Endothelial cell of umbilical vein (primary cell): Measurements from ENCODE around the gene DIAPH2. TPM values are rescaled to one million over a fixed set of nuclear protein-coding genes. Genes with fewer than 3 reads are reported as not detected.

ENCODE experiments used
- BruUV-seq: library from RNA; stranded (reverse); fragments of 400-500 nt; replicated peaks from 2 replicates; lab custom pipeline; 2021; lab: Mats Ljungman, UMichigan
- CTCF ChIA-PET: fragments of 300-600, 350-600 bp; sonication (Branson Sonifier 250); formaldehyde crosslinking; loops from one replicate; lab custom pipeline; 2021; ENCODE audit warnings: antibody characterized with exemption, inconsistent platforms; lab: Charles Lee
- POLR2A ChIA-PET: fragments of 300-600, 350-600 bp; sonication (Branson Sonifier 250); formaldehyde crosslinking; loops from one replicate; lab custom pipeline; 2021; ENCODE audit warnings: antibody characterized with exemption, inconsistent platforms; lab: Charles Lee
- DNase-seq: peaks from one replicate; pipeline ENCODE4 v3.0.0-alpha.2; 2011; ENCODE audit warnings: low read depth, low spot score
- FAIRE-seq: peaks from 2 replicates; lab custom pipeline; 2011; peaks lifted over from hg19 to GRCh38; lab: Jason Lieb, UNC
- H2AFZ ChIP-seq: 2 replicates; pipeline ENCODE4 v1.6.0; 2012; ENCODE audit warnings: low read depth, low read length, control low read depth, inconsistent platforms
- H3K27ac ChIP-seq: 2 replicates; pipeline ENCODE4 v1.5.1; 2011; ENCODE audit warnings: low read depth, mild to moderate bottlenecking, control low read depth, low read length, moderate library complexity; ENCODE audit not compliant: insufficient read depth
- H3K27me3 ChIP-seq, 2 experiments: 2 replicates each; pipeline versions ENCODE4 v1.6.0 to v1.6.1; 2011; ENCODE audit warnings: low read length in 2 of 2, mixed read lengths in 1 of 2; ENCODE audit not compliant: control insufficient read depth in 2 of 2, insufficient read depth in 2 of 2
- H3K36me3 ChIP-seq, 2 experiments: 2 replicates in 1 of 2; 3 replicates in 1 of 2; pipeline ENCODE4 v1.5.1; 2011; ENCODE audit warnings: low read length in 2 of 2, mild to moderate bottlenecking in 1 of 2, moderate library complexity in 1 of 2; ENCODE audit not compliant: control insufficient read depth in 2 of 2, insufficient read depth in 2 of 2; ENCODE audit errors: extremely low read depth in 1 of 2
- H3K4me1 ChIP-seq: 3 replicates; pipeline ENCODE4 v1.5.1; 2011; ENCODE audit warnings: mild to moderate bottlenecking, low read length; ENCODE audit not compliant: control insufficient read depth, insufficient read depth; ENCODE audit errors: extremely low read depth
- H3K4me2 ChIP-seq: 2 replicates; pipeline ENCODE4 v1.6.1; 2011; ENCODE audit warnings: low read length, control low read depth, mixed read lengths; ENCODE audit not compliant: insufficient read depth
- H3K4me3 ChIP-seq, 3 experiments: fragments of 200-600 bp in 1 of 3; sonication (generic), shearing (Covaris generic) in 1 of 3; replicated peaks in 1 of 3; 2 replicates each; pipeline ENCODE4 v1.5.1; 2011 to 2016; ENCODE audit warnings: control low read depth in 3 of 3, low read length in 3 of 3, mild to moderate bottlenecking in 2 of 3, inconsistent platforms in 1 of 3, low read depth in 1 of 3, moderate library complexity in 1 of 3; ENCODE audit not compliant: insufficient read depth in 1 of 3
- H3K79me2 ChIP-seq: 2 replicates; pipeline ENCODE4 v1.6.0; 2012; ENCODE audit warnings: low read length, inconsistent platforms; ENCODE audit not compliant: control insufficient read depth, insufficient read depth
- H3K9ac ChIP-seq: replicated peaks from 2 replicates; pipeline ENCODE3; 2011; ENCODE audit warnings: low read length, control low read depth; ENCODE audit not compliant: insufficient read depth; ENCODE audit errors: extremely low read depth
- H3K9me1 ChIP-seq: replicated peaks from 3 replicates; pipeline ENCODE4 v1.6.0; 2011; ENCODE audit warnings: mild to moderate bottlenecking, low read length; ENCODE audit not compliant: control insufficient read depth, insufficient read depth; ENCODE audit errors: extremely low read depth
- H3K9me3 ChIP-seq: replicated peaks from 2 replicates; pipeline ENCODE4 v1.5.1; 2012; ENCODE audit warnings: low read length, inconsistent platforms; ENCODE audit not compliant: control insufficient read depth, insufficient read depth
- H4K20me1 ChIP-seq: replicated peaks from 2 replicates; pipeline ENCODE3; 2011; ENCODE audit warnings: mild to moderate bottlenecking, low read length; ENCODE audit not compliant: control insufficient read depth, insufficient read depth; ENCODE audit errors: extremely low read depth
- EZH2 ChIP-seq: IDR thresholded peaks from 2 replicates; pipeline ENCODE4 v1.6.1; 2012; ENCODE audit warnings: borderline replicate concordance, low read depth, mild to moderate bottlenecking, moderate library complexity, low read length, inconsistent platforms; ENCODE audit not compliant: severe bottlenecking
- FOS ChIP-seq: IDR thresholded peaks from 2 replicates; pipeline ENCODE4 v1.6.1; 2011; ENCODE audit warnings: mild to moderate bottlenecking, low read length, moderate library complexity, borderline replicate concordance; ENCODE audit not compliant: insufficient read depth
- MYC ChIP-seq: IDR thresholded peaks from one replicate; pipeline ENCODE4 v1.6.1; 2011; ENCODE audit warnings: mild to moderate bottlenecking, low read depth, low read length
- POLR2A ChIP-seq: IDR thresholded peaks from 2 replicates; pipeline ENCODE4 v1.6.1; 2012; ENCODE audit warnings: low read depth, mild to moderate bottlenecking, control low read depth, low read length
- POLR2AphosphoS5 ChIP-seq: IDR thresholded peaks from 2 replicates; pipeline ENCODE4 v1.6.1; 2012; ENCODE audit warnings: low read depth, mild to moderate bottlenecking, control low read depth, low read length, moderate library complexity; ENCODE audit not compliant: insufficient read depth
- dilution Hi-C: fragments of 300-500 bp; cut with MboI; formaldehyde crosslinking; loops from one replicate; pipeline ENCODE4 v1.15.0; 2019; ENCODE audit warnings: low sequenced_read_pairs; ENCODE audit not compliant: extremely low pct_ligation_motif_present
- intact Hi-C: fragments of 100-400 bp; cut with micrococcal nuclease; formaldehyde crosslinking; loops from one replicate; pipeline ENCODE4 v1.10.0; 2022
- polyA plus RNA-seq, 4 experiments: library from polyadenylated mRNA; depleted of rRNA in 3 of 4; stranded (reverse) in 3 of 4; unstranded in 1 of 4; fragments of >200 nt; gene quantifications; 2 replicates each; pipeline versions ENCODE4 v1.2.1 to v1.2.3, GENCODE V29; 2011 to 2012; ENCODE audit warnings: missing spikeins in 1 of 4
- small RNA-seq: library from RNA; depleted of rRNA; stranded (forward); fragments of <200 nt; gene quantifications from one replicate; pipeline ENCODE3, GENCODE V24; 2012; ENCODE audit warnings: low replicate concordance, low read depth; ENCODE audit not compliant: insufficient read depth, insufficient read length
- total RNA-seq: library from RNA; stranded (reverse); gene quantifications from 2 replicates; pipeline ENCODE4 v1.2.3, GENCODE V29; 2021

The DIAPH2 gene
- total and polyA plus RNA-seq, 2 donors (not counting 3 experiments of a cell fraction or from before 2014, with no cell fraction given): 3.0 to 30.0 TPM

DNA sequence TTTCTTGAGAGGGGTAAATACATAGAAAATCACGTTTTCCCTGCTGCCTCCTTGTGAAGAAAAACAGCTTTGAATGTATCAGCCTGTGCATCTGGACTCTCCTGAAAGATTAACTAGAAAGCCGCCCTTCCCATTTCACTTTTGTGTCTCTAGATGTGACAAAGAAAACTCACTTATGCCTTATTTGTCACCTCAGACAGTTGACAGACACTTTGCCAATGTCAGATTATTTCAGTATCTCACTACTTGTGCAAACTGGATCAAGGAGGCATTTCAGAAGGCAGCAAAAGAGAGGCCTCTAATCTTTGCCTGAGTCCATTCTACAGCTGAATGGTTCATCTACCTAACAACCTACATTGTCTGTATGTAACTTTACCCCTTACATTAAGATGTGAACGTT lies 954.0 kb downstream of the DIAPH2 start:
- no peak for DNase-seq
- Histone ChIP-seq H3K4me2 (no peak overlapping the region), H2AFZ (no peak overlapping the region), H3K4me3 (no peak overlapping the region), H3K27ac (no peak overlapping the region), H3K9me1 (no peaks in the 10 kb centered on the region), H3K9me3 (no peaks in the 10 kb centered on the region), H4K20me1 (no peaks in the 10 kb centered on the region), H3K36me3 (no peaks in the 10 kb centered on the region), H3K27me3 (no peaks in the 10 kb centered on the region), H3K9ac (no peak overlapping the region), H3K4me1 (no peaks in the 10 kb centered on the region), H3K79me2 (no peaks in the 10 kb centered on the region)
- BruUV-seq: no TSS peak
- dilution Hi-C loops: no loop called here
- TF ChIP-seq EZH2 (no peak), MYC (no peak), POLR2A (no peak)
- intact Hi-C loops: no loop called here
- CTCF ChIA-PET: interaction anchor here (0.9 kb wide), 1 partner anchor 47 kb away, joined by 3 read pairs; no protein-coding TSS in a partner anchor
- FAIRE-seq: no peak
- POLR2A ChIA-PET: no interaction called here

DNA sequence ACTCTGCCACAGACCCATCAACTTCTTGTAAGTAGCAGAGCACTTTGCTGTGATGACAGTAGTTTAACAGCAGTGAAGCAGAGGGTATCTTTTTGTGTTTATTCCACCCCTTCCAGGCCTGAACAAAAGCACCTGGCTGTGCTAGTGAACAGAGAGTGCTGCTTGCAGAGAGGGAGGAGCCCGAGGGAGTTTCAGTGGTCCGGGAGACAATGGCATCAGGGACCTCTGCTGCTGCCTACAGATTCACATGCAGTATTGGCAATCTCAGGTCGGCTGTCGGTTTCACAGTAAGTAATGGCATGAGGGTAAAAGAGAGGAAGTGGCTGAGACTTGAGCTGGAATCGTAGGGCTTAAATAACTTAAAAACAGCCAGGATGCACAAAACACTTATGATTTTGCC lies 954.9 kb downstream of the DIAPH2 start:
- no peak overlapping the region for H3K4me3 ChIP-seq
- H3K27me3 ChIP-seq: no peaks in the 10 kb centered on the region
- no peaks in the 10 kb centered on the region for H4K20me1 ChIP-seq
- intact Hi-C loops: no loop called here
- H3K9me1 ChIP-seq: no peaks in the 10 kb centered on the region
- dilution Hi-C loops: no loop called here
- no peaks in the 10 kb centered on the region for H3K4me1 ChIP-seq
- H3K79me2 ChIP-seq: no peaks in the 10 kb centered on the region
- no peak overlapping the region for H3K4me2 ChIP-seq
- H3K36me3 ChIP-seq: no peaks in the 10 kb centered on the region
- no peak for FAIRE-seq
- no peak for DNase-seq
- ChIA-PET POLR2A (no interaction called here), CTCF (no interaction called here)
- BruUV-seq: no TSS peak
- H3K9me3 ChIP-seq: no peaks in the 10 kb centered on the region
- no peak overlapping the region for H2AFZ ChIP-seq
- no peak overlapping the region for H3K27ac ChIP-seq
- no peak overlapping the region for H3K9ac ChIP-seq
- TF ChIP-seq EZH2 (no peak), POLR2A (no peak), FOS (no peak), POLR2AphosphoS5 (no peak), MYC (no peak)

Small RNA genes within 50 kb of the gene (small RNA-seq; reads per million reads assigned to genes)
- not detected for gene RF00017
- not detected for gene RF00019
- gene RN7SL74P: not detected

Other genes starting within 250 kb of the DIAPH2 start
- 2.1 and 2.3 TPM in 2 replicates for gene RPA4, start 199.1 kb downstream of the DIAPH2 start, total RNA-seq
- gene RPA4, start 199.1 kb downstream of the DIAPH2 start, polyA plus RNA-seq: 0.32 and 0.40 TPM in 2 replicates